Stomach smooth muscle (tissue), 2 donors: Measurements from ENCODE around the gene RTBDN.
A peak's percentile ranks its signal among the peaks of the same experiment; 100 is the strongest.

ENCODE experiments used
- H3K27ac ChIP-seq: one replicate; pipeline ENCODE4 v1.7.0; 2013; ENCODE audit warnings: mild to moderate bottlenecking, low read length, inconsistent platforms
- H3K27me3 ChIP-seq, 2 donors: one replicate each; pipeline ENCODE4 v1.7.0; 2013; ENCODE audit warnings: low read length in 2 of 2; ENCODE audit not compliant: insufficient read depth in 2 of 2, control insufficient read depth in 1 of 2
- H3K36me3 ChIP-seq, 2 donors: one replicate each; pipeline ENCODE4 v1.7.0; 2013; ENCODE audit warnings: low read length in 2 of 2; ENCODE audit not compliant: control insufficient read depth in 2 of 2, insufficient read depth in 2 of 2
- H3K4me1 ChIP-seq: one replicate; pipeline ENCODE4 v1.7.0; 2013; ENCODE audit warnings: low read length; ENCODE audit not compliant: control insufficient read depth, insufficient read depth
- H3K4me3 ChIP-seq, 2 donors: one replicate each; pipeline ENCODE4 v1.7.0; 2013; ENCODE audit warnings: low read length in 2 of 2
- H3K9ac ChIP-seq, 2 donors: one replicate each; pipeline ENCODE4 v1.7.0; 2013; ENCODE audit warnings: low read length in 2 of 2, mild to moderate bottlenecking in 1 of 2
- H3K9me3 ChIP-seq, 2 donors: one replicate each; pipeline ENCODE4 v1.7.0; 2013; ENCODE audit warnings: low read length in 2 of 2; ENCODE audit not compliant: control insufficient read depth in 2 of 2
- donor health status: healthy.
- donor health status: Pancreatic carcinoma.

Gene RTBDN

GRCh38 chr19:12790628-12791344 is 43.6 kb downstream of the RTBDN start:
- H3K4me3 ChIP-seq = peak overlapping the region; percentile 96 to 100
- H3K9ac ChIP-seq = peak overlapping the region; percentile 95 to 99
- peak overlapping the region; percentile 100 for H3K27ac ChIP-seq
- no peaks in the 10 kb centered on the region for H3K9me3 ChIP-seq
- H3K27me3 ChIP-seq = no peaks in the 10 kb centered on the region
- H3K36me3 ChIP-seq = peaks cover 0 to 4% of the 10 kb centered on the region in 2 donors
- H3K4me1 ChIP-seq = peaks cover 46% of the 10 kb centered on the region

- no peaks in the 10 kb centered on the region for H3K27me3 ChIP-seq
- peak overlapping the region; percentile 95 to 99 for H3K9ac ChIP-seq
- H3K9me3 ChIP-seq = no peaks in the 10 kb centered on the region
- peak overlapping the region; percentile 100 for H3K27ac ChIP-seq
- H3K4me1 ChIP-seq = peaks cover 52% of the 10 kb centered on the region
- H3K4me3 ChIP-seq = peak overlapping the region; percentile 96 to 100
- peaks cover 0 to 4% of the 10 kb centered on the region in 2 donors for H3K36me3 ChIP-seq
Measured at GRCh38 chr19:12789904-12790619, 44.3 kb downstream of the RTBDN start.

GRCh38 chr19:12789098-12789903 is 45.1 kb downstream of the RTBDN start:
- H3K9ac ChIP-seq = peak overlapping the region; percentile 81 to 87
- peaks cover 54% of the 10 kb centered on the region for H3K4me1 ChIP-seq
- no peaks in the 10 kb centered on the region for H3K27me3 ChIP-seq
- peaks cover 0 to 4% of the 10 kb centered on the region in 2 donors for H3K36me3 ChIP-seq
- peak overlapping the region; percentile 62 to 100 for H3K4me3 ChIP-seq
- peak overlapping the region; percentile 100 for H3K27ac ChIP-seq
- no peaks in the 10 kb centered on the region for H3K9me3 ChIP-seq

- Histone ChIP-seq H3K27ac (peak overlapping the region; percentile 100), H3K36me3 (peaks cover 0 to 4% of the 10 kb centered on the region in 2 donors), H3K9me3 (no peaks in the 10 kb centered on the region), H3K4me1 (peaks cover 53% of the 10 kb centered on the region), H3K9ac (peak overlapping the region; percentile 81 to 87), H3K27me3 (no peaks in the 10 kb centered on the region), H3K4me3 (peak overlapping the region; percentile 62 to 100)
Measured at GRCh38 chr19:12788682-12789097, 45.7 kb downstream of the RTBDN start.

GRCh38 chr19:12788042-12788681 is 46.2 kb downstream of the RTBDN start:
- Histone ChIP-seq H3K27ac (peak overlapping the region; percentile 100), H3K9me3 (no peaks in the 10 kb centered on the region), H3K4me1 (peaks cover 56% of the 10 kb centered on the region), H3K36me3 (peaks cover 0 to 4% of the 10 kb centered on the region in 2 donors), H3K27me3 (no peaks in the 10 kb centered on the region), H3K4me3 (peak overlapping the region; percentile 62 to 100), H3K9ac (peak overlapping the region; percentile 81 to 87)

GRCh38 chr19:12787458-12787857 is 46.9 kb downstream of the RTBDN start:
- peaks cover 0 to 2% of the 10 kb centered on the region in 2 donors for H3K36me3 ChIP-seq
- no peaks in the 10 kb centered on the region for H3K27me3 ChIP-seq
- peaks cover 62% of the 10 kb centered on the region for H3K4me1 ChIP-seq
- H3K4me3 ChIP-seq = no peak overlapping the region
- no peak overlapping the region for H3K9ac ChIP-seq
- H3K27ac ChIP-seq = peak overlapping the region; percentile 100
- H3K9me3 ChIP-seq = no peaks in the 10 kb centered on the region

GRCh38 chr19:12786952-12787351 is 47.4 kb downstream of the RTBDN start:
- H3K9ac ChIP-seq = no peak overlapping the region
- H3K4me3 ChIP-seq = no peak overlapping the region
- peaks cover 64% of the 10 kb centered on the region for H3K4me1 ChIP-seq

GRCh38 chr19:12786141-12786870 is 48.1 kb downstream of the RTBDN start:
- Histone ChIP-seq H3K9ac (no peak overlapping the region), H3K4me1 (peaks cover 69% of the 10 kb centered on the region), H3K4me3 (no peak overlapping the region), H3K36me3 (no peaks in the 10 kb centered on the region), H3K27me3 (no peaks in the 10 kb centered on the region), H3K27ac (peak overlapping the region; percentile 100), H3K9me3 (no peaks in the 10 kb centered on the region)

More at GRCh38 chr19:12786952-12787351, 47.4 kb downstream of the RTBDN start:
- no peaks in the 10 kb centered on the region for H3K9me3 ChIP-seq
- H3K27me3 ChIP-seq = no peaks in the 10 kb centered on the region
- no peaks in the 10 kb centered on the region for H3K36me3 ChIP-seq
- H3K27ac ChIP-seq = peak overlapping the region; percentile 100

GRCh38 chr19:12785431-12786031 is 48.8 kb downstream of the RTBDN start:
- Histone ChIP-seq H3K4me3 (peak overlapping the region in 1 of 2 donors; percentile 15), H3K27ac (peak overlapping the region; percentile 100), H3K9me3 (no peaks in the 10 kb centered on the region), H3K4me1 (peaks cover 63% of the 10 kb centered on the region), H3K36me3 (no peaks in the 10 kb centered on the region), H3K27me3 (no peaks in the 10 kb centered on the region), H3K9ac (no peak overlapping the region)
